GM23338 (cell line): ENCODE results near the gene SPOCK2. TPM values are rescaled to one million over a fixed set of nuclear protein-coding genes. Genes with fewer than 3 reads are reported as not detected.

Source experiments
- ATAC-seq: fragments of 200-7000 bp; cut with Tn5 transposase; 3 replicates; pipeline ENCODE4 v1.9.1; 2020
- DNase-seq: peaks from one replicate; pipeline ENCODE4 v3.0.0-alpha.2; 2015; ENCODE audit warnings: low spot score
- H2AFZ ChIP-seq: fragments of 200-600 bp; sonication (generic); 2 replicates; pipeline ENCODE4 v1.8.0; 2016; ENCODE audit warnings: antibody characterized with exemption, mild to moderate bottlenecking, moderate library complexity
- H3F3A ChIP-seq: fragments of 200-600 bp; sonication (generic); replicated peaks from 2 replicates; pipeline ENCODE4 v1.8.0; 2017; ENCODE audit warnings: antibody characterized with exemption, mixed run types, low read depth
- H3K27ac ChIP-seq: fragments of 200-600 bp; sonication (generic); 2 replicates; pipeline ENCODE4 v1.6.1; 2016; ENCODE audit warnings: low read depth
- H3K27me3 ChIP-seq: fragments of 200-600 bp; sonication (generic); 2 replicates; pipeline ENCODE4 v1.8.0; 2016; ENCODE audit warnings: mild to moderate bottlenecking, mixed run types, moderate library complexity; ENCODE audit not compliant: insufficient read depth
- H3K36me3 ChIP-seq: fragments of 200-600 bp; sonication (generic); 2 replicates; pipeline ENCODE4 v1.8.0; 2016; ENCODE audit warnings: mild to moderate bottlenecking; ENCODE audit not compliant: insufficient read depth
- H3K4me1 ChIP-seq: fragments of 200-600 bp; sonication (generic); 2 replicates; pipeline ENCODE4 v1.8.0; 2016; ENCODE audit warnings: mild to moderate bottlenecking, moderate library complexity; ENCODE audit not compliant: insufficient read depth
- H3K4me2 ChIP-seq: fragments of 200-600 bp; sonication (generic); 2 replicates; pipeline ENCODE4 v1.7.1; 2017; ENCODE audit warnings: mixed run types
- H3K4me3 ChIP-seq: fragments of 200-600 bp; sonication (generic); 2 replicates; pipeline ENCODE4 v1.6.1; 2016; ENCODE audit warnings: mixed run types
- H3K79me2 ChIP-seq: fragments of 200-600 bp; sonication (generic); replicated peaks from 2 replicates; pipeline ENCODE4 v1.8.0; 2017; ENCODE audit warnings: mild to moderate bottlenecking; ENCODE audit not compliant: insufficient read depth
- H3K9me2 ChIP-seq: fragments of 200-600 bp; sonication (generic); 2 replicates; pipeline ENCODE4 v1.8.0; 2017; ENCODE audit not compliant: insufficient read depth
- H4K20me1 ChIP-seq: fragments of 200-600 bp; sonication (generic); replicated peaks from 2 replicates; pipeline ENCODE4 v1.8.0; 2017; ENCODE audit warnings: mild to moderate bottlenecking; ENCODE audit not compliant: insufficient read depth
- H3K27ac Mint-ChIP-seq: 2 replicates; pipeline ENCODE4 v1.8.0; 2020; ENCODE audit warnings: inconsistent platforms, mild to moderate bottlenecking, moderate library complexity, mixed read lengths
- H3K27me3 Mint-ChIP-seq: 3 replicates; pipeline ENCODE4 v1.8.0; 2022; ENCODE audit warnings: low read depth, mild to moderate bottlenecking, moderate library complexity, mixed read lengths, inconsistent platforms; ENCODE audit not compliant: insufficient read depth, poor library complexity
- H3K36me3 Mint-ChIP-seq: 3 replicates; pipeline ENCODE4 v1.8.0; 2021; ENCODE audit warnings: low read depth, mild to moderate bottlenecking, inconsistent platforms, moderate library complexity, mixed read lengths
- H3K4me1 Mint-ChIP-seq: 3 replicates; pipeline ENCODE4 v1.8.0; 2020; ENCODE audit warnings: mild to moderate bottlenecking, inconsistent platforms, mixed read lengths
- H3K4me3 Mint-ChIP-seq: 3 replicates; pipeline ENCODE4 v1.8.0; 2021; ENCODE audit warnings: moderate library complexity, mild to moderate bottlenecking, inconsistent platforms, mixed read lengths
- H3K9me3 Mint-ChIP-seq: 3 replicates; pipeline ENCODE4 v1.8.0; 2020; ENCODE audit warnings: moderate library complexity, mild to moderate bottlenecking, inconsistent platforms, mixed read lengths
- CREB1 ChIP-seq: fragments of 250-450 bp; sonication (Bioruptor Pico); IDR thresholded peaks from 2 replicates; pipeline ENCODE4 v1.5.0; 2020; ENCODE audit warnings: low read depth, mild to moderate bottlenecking, moderate library complexity
- CTCF ChIP-seq, 2 experiments: fragments of 200-600 bp in 1 of 2; sonication (generic) in 1 of 2; conservative IDR thresholded peaks; 2 replicates each; pipeline versions ENCODE4 v1.5.1 to v1.6.1; 2016 to 2017; ENCODE audit warnings: antibody characterized with exemption in 2 of 2, low read depth in 2 of 2, mild to moderate bottlenecking in 2 of 2, moderate library complexity in 1 of 2
- EZH2 ChIP-seq: fragments of 200-600 bp; sonication (generic); IDR thresholded peaks from one replicate; pipeline ENCODE4 v1.8.0; 2017; ENCODE audit warnings: antibody characterized with exemption, mild to moderate bottlenecking, low read depth; ENCODE audit not compliant: unreplicated experiment
- JUNB ChIP-seq: IDR thresholded peaks from one replicate; pipeline ENCODE4 v1.6.1; 2016; ENCODE audit warnings: antibody characterized with exemption; ENCODE audit not compliant: unreplicated experiment
- NANOG ChIP-seq: IDR thresholded peaks from 2 replicates; pipeline ENCODE4 v1.6.1; 2016; ENCODE audit warnings: antibody characterized with exemption, borderline replicate concordance
- POLR2AphosphoS5 ChIP-seq: IDR thresholded peaks from 2 replicates; pipeline ENCODE4 v1.6.1; 2016; ENCODE audit warnings: antibody characterized with exemption, low read depth
- STAT1 ChIP-seq: IDR thresholded peaks from one replicate; pipeline ENCODE4 v1.6.1; 2016; ENCODE audit warnings: antibody characterized with exemption; ENCODE audit not compliant: unreplicated experiment
- ZNF114 ChIP-seq: fragments of 250-450 bp; sonication (Bioruptor Pico); IDR thresholded peaks from 2 replicates; pipeline ENCODE4 v1.5.0; 2020; ENCODE audit warnings: mild to moderate bottlenecking, moderate library complexity
- ZNF331 ChIP-seq: fragments of 250-450 bp; sonication (Bioruptor Pico); IDR thresholded peaks from 2 replicates; pipeline ENCODE4 v1.5.0; 2020; ENCODE audit warnings: low read depth, mild to moderate bottlenecking, moderate library complexity
- ZNF462 ChIP-seq: fragments of 250-450 bp; sonication (Bioruptor Pico); IDR thresholded peaks from 2 replicates; pipeline ENCODE4 v1.5.0; 2020; ENCODE audit warnings: mild to moderate bottlenecking, moderate library complexity
- polyA plus RNA-seq: library from polyadenylated mRNA; unstranded; fragments of >200 nt; fragmentation: Nextera tagmentation; extraction: Ambion mirVana; gene quantifications from 2 replicates; pipeline ENCODE4 v1.2.1, GENCODE V29; 2016
- total RNA-seq: library from RNA; depleted of rRNA; stranded (reverse); fragments of >200 nt; shearing (Covaris generic); gene quantifications from 2 replicates; pipeline ENCODE4 v1.2.3, GENCODE V29; 2014
- TF ChIP-seq, protein P1 (sequence below): IDR thresholded peaks from one replicate; pipeline ENCODE4 v1.6.1; 2018; ENCODE audit warnings: antibody characterized with exemption; ENCODE audit not compliant: unreplicated experiment

SPOCK2 gene
- total and polyA plus RNA-seq, 2 experiments from 2014 or later, result 1.3 to 3.6 TPM

DNA sequence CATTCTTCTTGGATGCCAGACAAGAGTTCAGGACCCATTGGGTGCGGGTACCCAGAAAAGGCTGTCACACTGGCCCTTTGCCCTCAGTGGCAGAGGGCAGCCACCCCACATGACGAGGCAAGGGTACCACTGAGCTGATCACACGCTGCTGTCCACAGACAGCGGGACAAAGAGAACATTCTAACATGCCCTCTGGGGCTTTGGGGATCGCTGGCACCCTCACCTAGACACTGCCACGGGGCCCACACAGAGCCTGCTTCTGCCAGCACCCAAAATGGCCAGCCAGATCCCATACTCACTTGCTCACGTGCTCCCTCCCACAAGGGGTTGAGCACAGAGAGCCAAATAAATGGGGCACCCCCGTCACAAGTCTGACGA is 16.7 kb upstream of the SPOCK2 start:
- ATAC-seq (no peak), DNase-seq (no peak)
- Mint-ChIP-seq H3K9me3 (no peaks in the 10 kb centered on the region), H3K27me3 (no peaks in the 10 kb centered on the region), H3K36me3 (0 out of 3 replicates have a peak, but pooled peaks cover 7% of the 10 kb centered on the region), H3K27ac (no peak overlapping the region), H3K4me1 (peaks cover 2% of the 10 kb centered on the region; the same call in 1 of the 3 replicates), H3K4me3 (no peak overlapping the region)
- Histone ChIP-seq H3K4me2 (no peak overlapping the region), H3K79me2 (no peaks in the 10 kb centered on the region), H2AFZ (no peak overlapping the region), H3K27me3 (no peaks in the 10 kb centered on the region), H3K4me1 (no peaks in the 10 kb centered on the region), H3F3A (no peaks in the 10 kb centered on the region), H3K27ac (no peak overlapping the region), H3K4me3 (no peak overlapping the region), H3K9me2 (no peaks in the 10 kb centered on the region), H4K20me1 (no peaks in the 10 kb centered on the region), H3K36me3 (no peaks in the 10 kb centered on the region)
- TF ChIP-seq POLR2AphosphoS5, result no peak
- TF ChIP-seq EZH2, result no peak
- no peak for TF ChIP-seq ZNF331 (CRISPR knock-in tag)
- no peak for TF ChIP-seq CTCF (conservative IDR thresholded peaks at IDR 0.05; ENCODE audit: low read depth in 2 of 2)
- TF ChIP-seq STAT1, result no peak
- no peak for TF ChIP-seq ZNF114 (CRISPR knock-in tag)
- TF ChIP-seq JUNB, result no peak
- TF ChIP-seq NANOG, result no peak
- TF ChIP-seq, protein P1, sequence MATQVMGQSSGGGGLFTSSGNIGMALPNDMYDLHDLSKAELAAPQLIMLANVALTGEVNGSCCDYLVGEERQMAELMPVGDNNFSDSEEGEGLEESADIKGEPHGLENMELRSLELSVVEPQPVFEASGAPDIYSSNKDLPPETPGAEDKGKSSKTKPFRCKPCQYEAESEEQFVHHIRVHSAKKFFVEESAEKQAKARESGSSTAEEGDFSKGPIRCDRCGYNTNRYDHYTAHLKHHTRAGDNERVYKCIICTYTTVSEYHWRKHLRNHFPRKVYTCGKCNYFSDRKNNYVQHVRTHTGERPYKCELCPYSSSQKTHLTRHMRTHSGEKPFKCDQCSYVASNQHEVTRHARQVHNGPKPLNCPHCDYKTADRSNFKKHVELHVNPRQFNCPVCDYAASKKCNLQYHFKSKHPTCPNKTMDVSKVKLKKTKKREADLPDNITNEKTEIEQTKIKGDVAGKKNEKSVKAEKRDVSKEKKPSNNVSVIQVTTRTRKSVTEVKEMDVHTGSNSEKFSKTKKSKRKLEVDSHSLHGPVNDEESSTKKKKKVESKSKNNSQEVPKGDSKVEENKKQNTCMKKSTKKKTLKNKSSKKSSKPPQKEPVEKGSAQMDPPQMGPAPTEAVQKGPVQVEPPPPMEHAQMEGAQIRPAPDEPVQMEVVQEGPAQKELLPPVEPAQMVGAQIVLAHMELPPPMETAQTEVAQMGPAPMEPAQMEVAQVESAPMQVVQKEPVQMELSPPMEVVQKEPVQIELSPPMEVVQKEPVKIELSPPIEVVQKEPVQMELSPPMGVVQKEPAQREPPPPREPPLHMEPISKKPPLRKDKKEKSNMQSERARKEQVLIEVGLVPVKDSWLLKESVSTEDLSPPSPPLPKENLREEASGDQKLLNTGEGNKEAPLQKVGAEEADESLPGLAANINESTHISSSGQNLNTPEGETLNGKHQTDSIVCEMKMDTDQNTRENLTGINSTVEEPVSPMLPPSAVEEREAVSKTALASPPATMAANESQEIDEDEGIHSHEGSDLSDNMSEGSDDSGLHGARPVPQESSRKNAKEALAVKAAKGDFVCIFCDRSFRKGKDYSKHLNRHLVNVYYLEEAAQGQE, result no peak
- TF ChIP-seq CREB1 (CRISPR knock-in tag), result no peak
- no peak for TF ChIP-seq ZNF462 (CRISPR knock-in tag)
